GM12891 (cell line): ENCODE data around the gene GRIN2C.

ENCODE experiments used
- PAX5 ChIP-seq: IDR thresholded peaks from 2 replicates; pipeline ENCODE4 v1.6.1; 2011; ENCODE audit warnings: low read length, moderate library complexity, mild to moderate bottlenecking; ENCODE audit not compliant: insufficient read depth, severe bottlenecking
- POLR2A ChIP-seq: IDR thresholded peaks from 2 replicates; pipeline ENCODE4 v1.6.1; 2011; ENCODE audit warnings: low read depth, low read length, control low read depth
- POLR2AphosphoS5 ChIP-seq: IDR thresholded peaks from 2 replicates; pipeline ENCODE4 v1.6.1; 2011; ENCODE audit warnings: low read depth, low read length, control low read depth
- SPI1 ChIP-seq: IDR thresholded peaks from 2 replicates; pipeline ENCODE4 v1.6.1; 2011; ENCODE audit warnings: low read depth, low read length, control low read depth
- TAF1 ChIP-seq: IDR thresholded peaks from 2 replicates; pipeline ENCODE4 v1.6.1; 2011; ENCODE audit warnings: low read depth, low read length, control low read depth

DNA sequence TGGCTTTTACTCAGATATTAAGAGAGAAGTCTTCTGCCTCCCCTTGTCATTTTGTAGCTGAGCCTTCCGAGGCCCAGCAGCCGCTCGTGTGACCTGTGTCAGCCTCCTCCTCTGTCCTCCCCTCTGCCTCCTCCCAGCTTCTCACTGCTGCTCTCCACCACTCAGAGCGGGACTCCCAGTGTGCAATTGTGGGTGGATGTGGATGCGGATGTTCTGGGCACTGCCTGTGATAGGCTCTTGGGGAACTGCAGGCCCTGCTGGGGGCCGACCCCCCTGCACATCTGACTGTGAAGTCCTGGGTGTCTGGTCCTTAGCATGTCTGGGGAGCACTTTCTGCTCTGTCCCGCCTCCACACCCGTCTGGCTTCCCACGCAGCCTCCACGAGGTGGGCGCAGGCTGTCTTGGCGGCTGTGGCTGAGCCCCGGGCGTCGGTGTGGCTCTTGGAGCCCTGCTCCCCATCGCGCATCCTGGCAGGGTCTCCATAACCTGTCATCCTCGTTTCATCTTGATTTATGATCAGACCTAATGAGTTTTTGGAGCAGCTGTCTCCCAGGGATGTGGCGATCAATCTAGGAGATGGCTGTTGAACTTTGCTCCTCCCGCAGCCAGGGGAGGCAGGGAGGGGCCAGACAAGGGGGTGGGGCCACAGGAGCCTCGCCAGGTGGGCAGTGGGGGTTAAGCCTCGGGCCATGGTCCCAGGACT is 28.1 kb downstream of the GRIN2C start:
- no peak for TF ChIP-seq POLR2A
- no peak for TF ChIP-seq TAF1
- no peak for TF ChIP-seq POLR2AphosphoS5
- no peak for TF ChIP-seq PAX5
- TF ChIP-seq SPI1, result no peak
